T-helper 9 cell (primary cell): ENCODE measurements around the gene ARHGAP6.

Experiments
- DNase-seq: peaks from one replicate; pipeline ENCODE4 v3.0.0-alpha.2; 2020
- total RNA-seq, 2 donors: gene quantifications; one replicate each; lab custom pipeline; 2026; lab: John Stamatoyannopoulos, UW

Gene ARHGAP6
- 0 reads per million in 2 donors for total RNA-seq

- DNase-seq = no peak
Observed at GRCh38 chrX:11665168-11666111, at the start of gene ARHGAP6. Gene ARHGAP6, minus strand, starts transcription at chrX:11665920. Its CDS starts 1,092 bp downstream, at chrX:11664828.

- DNase-seq = no peak
Observed at GRCh38 chrX:11704725-11705495, 39.2 kb upstream of the ARHGAP6 start.

- DNase-seq = no peak
Observed at GRCh38 chrX:11703855-11704254, 38.1 kb upstream of the ARHGAP6 start.

GRCh38 chrX:11702965-11703631 is 37.4 kb upstream of the ARHGAP6 start:
- DNase-seq = no peak

GRCh38 chrX:11702420-11702819 is 36.7 kb upstream of the ARHGAP6 start:
- no peak for DNase-seq

- no peak for DNase-seq
Observed at GRCh38 chrX:11698702-11699101, 33.0 kb upstream of the ARHGAP6 start.

GRCh38 chrX:11688201-11688600 is 22.5 kb upstream of the ARHGAP6 start:
- DNase-seq = no peak

- no peak for DNase-seq
Observed at GRCh38 chrX:11687157-11687556, 21.4 kb upstream of the ARHGAP6 start.

GRCh38 chrX:11683057-11683456 is 17.3 kb upstream of the ARHGAP6 start:
- DNase-seq = no peak

GRCh38 chrX:11678158-11678557 is 12.4 kb upstream of the ARHGAP6 start:
- DNase-seq = no peak

GRCh38 chrX:11672213-11672612 is 6.5 kb upstream of the ARHGAP6 start:
- DNase-seq = no peak

GRCh38 chrX:11670316-11670715 is 4.6 kb upstream of the ARHGAP6 start:
- no peak for DNase-seq

- no peak for DNase-seq
Observed at GRCh38 chrX:11666952-11667685, 1.4 kb upstream of the ARHGAP6 start.

- no peak for DNase-seq
Observed at GRCh38 chrX:11666164-11666563, 444 bp upstream of the ARHGAP6 start.

GRCh38 chrX:11664211-11665167 is 1.2 kb downstream of the ARHGAP6 start:
- DNase-seq = no peak

- DNase-seq = no peak
Observed at GRCh38 chrX:11663875-11664210, 1.9 kb downstream of the ARHGAP6 start.

GRCh38 chrX:11655282-11656015 is 10.3 kb downstream of the ARHGAP6 start:
- DNase-seq = no peak

GRCh38 chrX:11648705-11649519 is 16.8 kb downstream of the ARHGAP6 start:
- no peak for DNase-seq

- no peak for DNase-seq
Observed at GRCh38 chrX:11647138-11647537, 18.6 kb downstream of the ARHGAP6 start.
